Panc1 (cell line): Measurements from ENCODE around the gene CDK5RAP2.

Source experiments
- POLR2AphosphoS5 ChIP-seq: IDR thresholded peaks from 2 replicates; pipeline ENCODE4 v1.6.1; 2012; ENCODE audit warnings: mild to moderate bottlenecking, low read depth, low read length, moderate library complexity
- TCF7L2 ChIP-seq: IDR thresholded peaks from 2 replicates; pipeline ENCODE4 v1.6.1; 2011; ENCODE audit warnings: mild to moderate bottlenecking, low read depth, low read length, inconsistent platforms
- TF ChIP-seq, protein P1 (sequence below): fragments of 450-650 bp; IDR thresholded peaks from 2 replicates; pipeline ENCODE4 v1.5.1; 2017; ENCODE audit warnings: mild to moderate bottlenecking

DNA sequence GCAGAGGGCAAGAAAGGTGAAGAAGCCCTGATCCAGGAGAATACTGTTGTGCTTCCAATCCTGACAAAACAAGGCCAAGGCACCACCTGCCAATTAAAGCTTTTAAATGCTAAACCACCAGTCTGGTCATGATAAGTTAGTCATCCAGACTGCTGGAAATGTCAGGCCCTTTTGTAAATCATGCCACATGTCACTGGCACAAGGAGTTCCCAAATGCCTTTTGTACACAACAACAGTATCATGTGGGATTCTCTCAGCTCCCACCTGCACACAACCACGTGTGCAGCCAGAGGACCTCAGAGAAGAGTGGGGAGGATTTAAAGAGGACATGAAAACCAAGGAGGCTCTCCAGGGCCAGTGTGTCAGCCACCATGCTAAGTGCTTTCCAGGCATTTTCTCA is 99.3 kb downstream of the CDK5RAP2 start:
- TF ChIP-seq, protein P1, sequence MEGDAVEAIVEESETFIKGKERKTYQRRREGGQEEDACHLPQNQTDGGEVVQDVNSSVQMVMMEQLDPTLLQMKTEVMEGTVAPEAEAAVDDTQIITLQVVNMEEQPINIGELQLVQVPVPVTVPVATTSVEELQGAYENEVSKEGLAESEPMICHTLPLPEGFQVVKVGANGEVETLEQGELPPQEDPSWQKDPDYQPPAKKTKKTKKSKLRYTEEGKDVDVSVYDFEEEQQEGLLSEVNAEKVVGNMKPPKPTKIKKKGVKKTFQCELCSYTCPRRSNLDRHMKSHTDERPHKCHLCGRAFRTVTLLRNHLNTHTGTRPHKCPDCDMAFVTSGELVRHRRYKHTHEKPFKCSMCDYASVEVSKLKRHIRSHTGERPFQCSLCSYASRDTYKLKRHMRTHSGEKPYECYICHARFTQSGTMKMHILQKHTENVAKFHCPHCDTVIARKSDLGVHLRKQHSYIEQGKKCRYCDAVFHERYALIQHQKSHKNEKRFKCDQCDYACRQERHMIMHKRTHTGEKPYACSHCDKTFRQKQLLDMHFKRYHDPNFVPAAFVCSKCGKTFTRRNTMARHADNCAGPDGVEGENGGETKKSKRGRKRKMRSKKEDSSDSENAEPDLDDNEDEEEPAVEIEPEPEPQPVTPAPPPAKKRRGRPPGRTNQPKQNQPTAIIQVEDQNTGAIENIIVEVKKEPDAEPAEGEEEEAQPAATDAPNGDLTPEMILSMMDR = no peak
- no peak for TF ChIP-seq POLR2AphosphoS5
- no peak for TF ChIP-seq TCF7L2
